Measurements from ENCODE around the gene CIZ1.
A peak's percentile ranks its signal among the peaks of the same experiment; 100 is the strongest.
"Not testable (repeated sequence)": the region's sequence is repeated elsewhere in the genome, so short reads cannot be mapped to it uniquely, and the experiment has no call there.

The CIZ1 gene

DNA sequence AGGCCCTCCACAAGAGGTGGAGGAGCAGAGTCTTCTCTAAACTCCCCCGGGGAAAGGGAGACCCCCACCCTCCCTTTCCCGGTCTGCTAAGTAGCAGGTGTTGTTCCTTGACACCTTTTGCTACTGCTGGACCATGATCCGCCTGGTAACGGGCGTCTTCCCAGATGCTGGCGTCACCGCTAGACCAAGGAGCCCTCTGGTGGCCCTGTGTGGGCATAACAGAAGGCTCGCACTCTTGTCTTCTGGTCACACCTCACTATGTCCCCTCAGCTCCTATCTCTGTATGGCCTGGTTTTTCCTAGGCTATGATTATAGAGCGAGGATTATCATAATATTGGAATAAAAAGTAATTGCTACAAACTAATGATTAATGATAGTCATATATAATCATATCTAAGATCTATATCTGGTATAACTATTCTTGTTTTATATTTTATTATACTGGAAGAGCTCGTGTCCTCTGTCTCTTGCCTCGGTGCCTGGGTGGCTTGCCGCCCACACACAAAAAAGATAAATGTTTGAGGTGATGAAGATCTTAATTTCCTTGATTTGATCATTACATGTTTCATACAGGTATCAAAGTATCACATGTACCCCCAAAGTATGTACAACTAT lies 61.3 kb downstream of the CIZ1 start:
- H3K4me1 ChIP-seq (ENCODE audit: insufficient read depth, poor library complexity, severe bottlenecking); H3K27ac ChIP-seq (ENCODE audit: poor library complexity, severe bottlenecking); ATAC-seq (ENCODE audit: low read depth); H3K27me3 ChIP-seq (ENCODE audit: insufficient read depth, poor library complexity, severe bottlenecking); H3K4me3 ChIP-seq (ENCODE audit: severe bottlenecking); H3K36me3 ChIP-seq (ENCODE audit: low read depth); H3K9me3 ChIP-seq (ENCODE audit: severe bottlenecking): not testable (repeated sequence)
- TF ChIP-seq, protein P1, sequence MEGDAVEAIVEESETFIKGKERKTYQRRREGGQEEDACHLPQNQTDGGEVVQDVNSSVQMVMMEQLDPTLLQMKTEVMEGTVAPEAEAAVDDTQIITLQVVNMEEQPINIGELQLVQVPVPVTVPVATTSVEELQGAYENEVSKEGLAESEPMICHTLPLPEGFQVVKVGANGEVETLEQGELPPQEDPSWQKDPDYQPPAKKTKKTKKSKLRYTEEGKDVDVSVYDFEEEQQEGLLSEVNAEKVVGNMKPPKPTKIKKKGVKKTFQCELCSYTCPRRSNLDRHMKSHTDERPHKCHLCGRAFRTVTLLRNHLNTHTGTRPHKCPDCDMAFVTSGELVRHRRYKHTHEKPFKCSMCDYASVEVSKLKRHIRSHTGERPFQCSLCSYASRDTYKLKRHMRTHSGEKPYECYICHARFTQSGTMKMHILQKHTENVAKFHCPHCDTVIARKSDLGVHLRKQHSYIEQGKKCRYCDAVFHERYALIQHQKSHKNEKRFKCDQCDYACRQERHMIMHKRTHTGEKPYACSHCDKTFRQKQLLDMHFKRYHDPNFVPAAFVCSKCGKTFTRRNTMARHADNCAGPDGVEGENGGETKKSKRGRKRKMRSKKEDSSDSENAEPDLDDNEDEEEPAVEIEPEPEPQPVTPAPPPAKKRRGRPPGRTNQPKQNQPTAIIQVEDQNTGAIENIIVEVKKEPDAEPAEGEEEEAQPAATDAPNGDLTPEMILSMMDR (IDR thresholded peaks at IDR 0.05; ENCODE audit: poor library complexity, severe bottlenecking): peak; percentile 51
- peak; percentile 11 for DNase-seq (ENCODE audit: low spot score)

DNA sequence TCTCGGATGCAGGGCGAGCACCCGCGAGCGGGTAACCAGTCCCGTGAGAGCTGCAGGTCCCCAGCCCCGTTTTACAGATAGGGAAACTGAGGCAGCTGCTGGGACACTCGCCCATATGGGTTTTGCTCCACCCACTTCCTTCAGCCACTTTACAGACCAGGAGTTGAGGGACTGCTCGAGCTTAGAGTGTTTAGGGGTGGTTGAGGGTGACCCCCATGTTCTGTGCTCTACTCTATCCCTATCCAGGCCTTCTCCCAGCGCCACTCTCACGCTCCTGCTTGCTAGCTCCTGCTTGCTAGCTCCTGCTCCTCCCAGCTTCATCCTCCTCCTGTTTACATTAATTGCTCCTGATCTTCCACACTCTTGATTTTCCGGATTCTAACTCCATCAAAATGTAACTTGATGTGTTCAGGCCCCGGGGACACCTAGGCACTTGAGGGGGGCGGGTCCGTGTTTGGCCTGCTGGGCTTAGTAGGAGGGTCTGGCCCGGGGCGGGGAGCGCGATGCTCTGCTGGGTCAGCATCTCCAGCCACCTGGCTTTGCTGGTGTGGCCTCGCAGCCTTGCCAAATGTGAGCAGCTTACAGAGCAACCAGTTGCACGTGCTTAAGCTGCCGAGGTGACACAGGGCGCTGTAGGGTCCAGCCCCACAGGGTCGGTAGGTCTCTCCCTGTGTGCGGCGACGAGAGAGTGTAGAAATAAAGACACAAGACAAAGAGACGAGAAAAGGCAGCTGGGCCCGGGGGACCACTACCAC lies 62.4 kb downstream of the CIZ1 start:
- ATAC-seq (ENCODE audit: low read depth) (no peak), DNase-seq (ENCODE audit: low spot score) (peak; percentile 56)
- peaks cover 13% of the 10 kb centered on the region for H3K36me3 ChIP-seq (ENCODE audit: low read depth)
- no peaks in the 10 kb centered on the region for H3K9me3 ChIP-seq (ENCODE audit: severe bottlenecking)
- peak overlapping the region; percentile 78 for H3K27ac ChIP-seq (ENCODE audit: poor library complexity, severe bottlenecking)
- H3K4me3 ChIP-seq (ENCODE audit: severe bottlenecking): peak overlapping the region; percentile 92
- peaks cover 6% of the 10 kb centered on the region for H3K4me1 ChIP-seq (ENCODE audit: insufficient read depth, poor library complexity, severe bottlenecking)
- no peaks in the 10 kb centered on the region for H3K27me3 ChIP-seq (ENCODE audit: insufficient read depth, poor library complexity, severe bottlenecking)
- TF ChIP-seq, protein P1 (IDR thresholded peaks at IDR 0.05; ENCODE audit: poor library complexity, severe bottlenecking): no peak

DNA sequence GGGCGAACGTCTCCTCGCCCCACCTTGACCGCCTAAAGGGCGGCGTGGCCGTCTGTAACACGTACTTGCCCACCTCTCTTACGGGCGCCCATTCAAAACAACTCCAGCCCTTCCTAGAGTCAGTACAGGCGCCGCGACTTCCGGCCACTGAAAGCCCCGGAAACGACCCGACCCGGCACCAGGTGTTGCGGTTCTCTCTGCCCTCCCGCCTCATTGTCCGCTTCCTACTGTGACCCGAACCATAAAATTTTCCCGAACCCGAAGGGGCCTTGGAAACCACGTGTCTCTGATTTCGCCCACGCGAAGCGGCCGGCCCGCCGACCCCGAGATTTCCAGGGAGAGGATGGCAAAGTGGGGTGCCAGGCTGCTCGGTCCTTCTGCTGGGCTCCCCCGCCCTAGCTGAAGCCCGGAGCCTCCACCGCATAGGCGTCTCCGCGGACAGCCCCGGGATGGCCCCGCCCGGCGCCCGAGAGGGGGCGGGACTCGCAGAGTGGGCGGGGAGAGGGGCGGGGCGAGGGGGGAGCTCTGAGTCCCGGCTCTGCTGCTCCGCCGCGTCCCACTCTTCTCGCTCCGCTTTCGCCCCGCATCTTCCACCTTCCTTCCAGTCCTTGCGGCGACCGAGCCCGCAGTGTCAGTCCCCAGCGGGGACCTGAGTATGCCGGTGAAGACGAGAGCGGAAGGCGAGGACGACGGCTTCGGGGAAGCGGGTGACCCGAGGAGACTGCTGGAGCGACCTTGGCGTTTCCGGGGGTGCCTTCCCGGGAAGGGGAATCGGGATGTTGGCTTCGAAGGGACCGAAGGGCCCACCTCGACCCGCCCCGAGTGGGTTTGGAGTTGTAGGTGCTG lies 63.2 kb downstream of the CIZ1 start:
- H3K4me3 ChIP-seq (ENCODE audit: severe bottlenecking): peak overlapping the region; percentile 92
- peak; percentile 81 for ATAC-seq (ENCODE audit: low read depth)
- H3K9me3 ChIP-seq (ENCODE audit: severe bottlenecking): no peaks in the 10 kb centered on the region
- H3K36me3 ChIP-seq (ENCODE audit: low read depth): peaks cover 15% of the 10 kb centered on the region
- DNase-seq (ENCODE audit: low spot score): peak; percentile 84
- H3K4me1 ChIP-seq (ENCODE audit: insufficient read depth, poor library complexity, severe bottlenecking): peaks cover 6% of the 10 kb centered on the region
- no peaks in the 10 kb centered on the region for H3K27me3 ChIP-seq (ENCODE audit: insufficient read depth, poor library complexity, severe bottlenecking)
- TF ChIP-seq, protein P1 (IDR thresholded peaks at IDR 0.05; ENCODE audit: poor library complexity, severe bottlenecking): no peak
- H3K27ac ChIP-seq (ENCODE audit: poor library complexity, severe bottlenecking): peak overlapping the region; percentile 78

DNA sequence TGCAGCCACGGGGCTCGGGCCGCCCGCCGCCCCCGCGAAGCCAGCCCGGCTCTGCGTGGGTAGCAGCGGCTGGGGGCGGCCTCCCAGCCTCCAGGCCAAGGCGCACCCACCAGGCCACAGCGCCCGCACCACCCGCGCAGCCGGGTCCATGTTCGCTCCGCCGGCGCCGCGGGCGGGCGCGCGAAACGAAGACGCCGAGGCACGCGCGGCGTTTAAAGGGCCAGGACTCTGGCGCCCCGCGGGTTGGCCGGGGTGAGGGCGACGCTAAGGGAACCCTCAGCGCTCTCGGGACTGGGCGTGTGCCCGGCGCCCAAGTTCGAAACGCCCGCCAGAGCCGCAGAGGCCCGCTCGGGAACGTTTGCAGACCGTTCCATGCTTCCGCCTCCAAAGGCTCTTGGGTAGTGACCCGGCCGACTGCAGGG lies 63.8 kb downstream of the CIZ1 start, which contains the start of gene PTGES2:
TSS of gene PTGES2 (minus strand) at position 162 of the 422 bp plus-strand sequence. CDS start at position 150, 12 bp downstream.
- H3K27me3 ChIP-seq (ENCODE audit: insufficient read depth, poor library complexity, severe bottlenecking): no peaks in the 10 kb centered on the region
- ATAC-seq (ENCODE audit: low read depth) (peak; percentile 69), DNase-seq (ENCODE audit: low spot score) (peak; percentile 72)
- peak within 1 kb of the TSS; percentile 92 for H3K4me3 ChIP-seq (ENCODE audit: severe bottlenecking)
- TF ChIP-seq, protein P1 (IDR thresholded peaks at IDR 0.05; ENCODE audit: poor library complexity, severe bottlenecking): no peak
- H3K27ac ChIP-seq (ENCODE audit: poor library complexity, severe bottlenecking): peak within 1 kb of the TSS; percentile 78
- no peaks in the 10 kb centered on the region for H3K9me3 ChIP-seq (ENCODE audit: severe bottlenecking)
- H3K4me1 ChIP-seq (ENCODE audit: insufficient read depth, poor library complexity, severe bottlenecking): peaks cover 6% of the 10 kb centered on the region
- peaks cover 15% of the 10 kb centered on the region for H3K36me3 ChIP-seq (ENCODE audit: low read depth)
